Measurements from ENCODE around the gene ATP2B2. TPM values are rescaled to one million over a fixed set of nuclear protein-coding genes. Genes with fewer than 3 reads are reported as not detected.

ATP2B2 gene
- total RNA-seq, 1 donor from 2014 or later: not detected

- no peaks in the 10 kb centered on the region for H3K36me3 ChIP-seq (ENCODE audit: control insufficient read depth, insufficient read depth, low read length)
- H3K27me3 ChIP-seq (ENCODE audit: control insufficient read depth, insufficient read depth, low read length): peaks cover 6% of the 10 kb centered on the region
- TF ChIP-seq CTCF (IDR thresholded peaks at IDR 0.05; ENCODE audit: insufficient read depth, low read length, poor library complexity, severe bottlenecking): no peak
- DNase-seq (ENCODE audit: low read depth): no peak
- no peak overlapping the region for H3K4me3 ChIP-seq (ENCODE audit: low read depth, low read length)
Measured at GRCh38 chr3:10528046-10528445, 22.7 kb upstream of the ATP2B2 start.

DNA sequence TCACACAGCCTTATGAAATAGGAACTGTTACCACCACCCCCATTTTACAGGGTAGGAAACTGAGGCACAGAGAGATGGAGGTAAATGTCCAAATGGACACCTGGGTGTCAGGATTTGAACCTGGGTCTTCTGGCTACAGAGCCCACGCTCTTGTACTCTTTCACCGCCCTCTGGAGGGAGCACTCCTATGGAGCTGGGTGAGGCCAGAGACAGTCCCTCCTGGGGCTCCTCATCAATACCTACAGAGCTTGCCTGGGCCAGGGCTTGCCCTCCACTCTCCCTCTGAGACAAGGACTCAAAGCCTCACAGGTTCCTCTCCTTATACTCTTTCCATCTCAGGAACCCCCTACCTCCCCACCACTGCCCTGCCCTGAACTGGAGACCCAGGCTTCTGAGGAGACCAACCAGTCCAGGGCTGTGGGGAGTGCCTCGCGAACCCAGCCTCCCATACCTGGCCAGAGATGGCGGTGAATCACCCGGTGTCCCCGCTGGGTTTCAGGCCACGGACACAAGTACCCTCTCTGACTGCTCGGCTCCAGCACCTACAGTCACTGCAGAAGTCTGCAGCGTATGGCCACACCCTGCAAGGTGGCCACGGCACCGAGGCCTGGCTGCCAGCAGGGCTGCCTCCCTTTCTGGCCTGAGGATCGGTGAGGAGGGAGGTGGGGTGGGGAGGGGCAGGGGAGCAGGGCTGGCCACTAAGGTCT, 22.1 kb upstream of the ATP2B2 start:
- no peak for TF ChIP-seq CTCF (IDR thresholded peaks at IDR 0.05; ENCODE audit: insufficient read depth, low read length, poor library complexity, severe bottlenecking)
- no peak overlapping the region for H3K4me3 ChIP-seq (ENCODE audit: low read depth, low read length)
- DNase-seq (ENCODE audit: low read depth): no peak
- peaks cover 11% of the 10 kb centered on the region for H3K27me3 ChIP-seq (ENCODE audit: control insufficient read depth, insufficient read depth, low read length)
- no peaks in the 10 kb centered on the region for H3K36me3 ChIP-seq (ENCODE audit: control insufficient read depth, insufficient read depth, low read length)

- TF ChIP-seq CTCF (IDR thresholded peaks at IDR 0.05; ENCODE audit: insufficient read depth, low read length, poor library complexity, severe bottlenecking): no peak
- H3K36me3 ChIP-seq (ENCODE audit: control insufficient read depth, insufficient read depth, low read length): no peaks in the 10 kb centered on the region
- peaks cover 14% of the 10 kb centered on the region for H3K27me3 ChIP-seq (ENCODE audit: control insufficient read depth, insufficient read depth, low read length)
- no peak for DNase-seq (ENCODE audit: low read depth)
- H3K4me3 ChIP-seq (ENCODE audit: low read depth, low read length): no peak overlapping the region
Measured at GRCh38 chr3:10526366-10526765, 21.0 kb upstream of the ATP2B2 start.

- no peak for TF ChIP-seq CTCF (IDR thresholded peaks at IDR 0.05; ENCODE audit: insufficient read depth, low read length, poor library complexity, severe bottlenecking)
- no peak for DNase-seq (ENCODE audit: low read depth)
- Histone ChIP-seq H3K4me3 (ENCODE audit: low read depth, low read length) (no peak overlapping the region), H3K27me3 (ENCODE audit: control insufficient read depth, insufficient read depth, low read length) (peaks cover 12% of the 10 kb centered on the region), H3K36me3 (ENCODE audit: control insufficient read depth, insufficient read depth, low read length) (no peaks in the 10 kb centered on the region)
Measured at GRCh38 chr3:10524799-10525301, 19.5 kb upstream of the ATP2B2 start.

- Histone ChIP-seq H3K4me3 (ENCODE audit: low read depth, low read length) (no peak overlapping the region), H3K27me3 (ENCODE audit: control insufficient read depth, insufficient read depth, low read length) (peaks cover 13% of the 10 kb centered on the region), H3K36me3 (ENCODE audit: control insufficient read depth, insufficient read depth, low read length) (no peaks in the 10 kb centered on the region)
- TF ChIP-seq CTCF (IDR thresholded peaks at IDR 0.05; ENCODE audit: insufficient read depth, low read length, poor library complexity, severe bottlenecking): no peak
- DNase-seq (ENCODE audit: low read depth): no peak
Measured at GRCh38 chr3:10524270-10524669, 18.9 kb upstream of the ATP2B2 start.

DNA sequence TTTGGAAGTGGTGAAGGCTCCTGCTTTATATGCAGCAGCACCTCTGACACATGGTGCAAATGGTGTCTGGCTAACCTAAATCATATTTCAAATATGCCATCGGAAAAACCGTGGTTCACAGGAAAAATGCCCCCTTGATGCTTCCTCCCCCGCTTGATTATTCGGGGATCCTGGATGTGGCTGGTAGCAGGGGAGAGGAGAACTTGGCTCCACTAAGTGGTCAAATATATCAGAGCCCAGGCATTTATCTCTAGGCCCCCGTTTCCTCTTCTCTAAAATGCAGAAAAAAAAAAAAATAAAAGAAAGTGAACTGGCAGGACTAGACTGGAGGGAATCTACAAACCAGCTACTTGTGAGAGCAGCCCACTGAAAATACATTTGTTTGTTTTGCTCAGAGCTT, 18.2 kb upstream of the ATP2B2 start:
- Histone ChIP-seq H3K27me3 (ENCODE audit: control insufficient read depth, insufficient read depth, low read length) (peaks cover 15% of the 10 kb centered on the region), H3K4me3 (ENCODE audit: low read depth, low read length) (no peak overlapping the region), H3K36me3 (ENCODE audit: control insufficient read depth, insufficient read depth, low read length) (no peaks in the 10 kb centered on the region)
- no peak for DNase-seq (ENCODE audit: low read depth)
- TF ChIP-seq CTCF (IDR thresholded peaks at IDR 0.05; ENCODE audit: insufficient read depth, low read length, poor library complexity, severe bottlenecking): no peak
